Measurements from ENCODE around the gene PAX7.

The PAX7 gene

GRCh38 chr1:18642278-18643095, 11.8 kb downstream of the PAX7 start:
- no peak for DNase-seq

GRCh38 chr1:18643154-18644012, 12.7 kb downstream of the PAX7 start:
- no peak for DNase-seq

DNA sequence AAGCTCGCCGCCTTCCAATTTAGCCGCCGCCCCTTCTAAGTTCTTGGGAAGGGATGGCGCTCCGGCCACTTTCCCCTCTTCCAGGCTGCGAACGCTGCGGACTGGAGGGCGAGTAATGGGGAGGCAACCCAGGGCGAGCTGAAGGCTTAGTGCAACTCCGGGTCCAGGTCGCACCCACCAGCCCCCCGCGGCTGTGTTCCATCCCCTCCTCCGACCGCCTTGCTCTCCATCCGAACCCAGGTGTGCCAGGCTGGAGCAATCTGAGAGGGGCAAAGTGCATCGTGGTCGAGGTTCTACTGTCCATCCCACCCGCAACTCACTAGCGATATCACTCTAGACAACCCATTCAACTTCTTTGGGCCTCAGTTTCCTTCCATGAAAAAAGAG, 13.4 kb downstream of the PAX7 start:
- DNase-seq = no peak

- no peak for DNase-seq
Observed at GRCh38 chr1:18644446-18644845, 13.8 kb downstream of the PAX7 start.

- DNase-seq = no peak
Observed at GRCh38 chr1:18644973-18645746, 14.5 kb downstream of the PAX7 start.

DNA sequence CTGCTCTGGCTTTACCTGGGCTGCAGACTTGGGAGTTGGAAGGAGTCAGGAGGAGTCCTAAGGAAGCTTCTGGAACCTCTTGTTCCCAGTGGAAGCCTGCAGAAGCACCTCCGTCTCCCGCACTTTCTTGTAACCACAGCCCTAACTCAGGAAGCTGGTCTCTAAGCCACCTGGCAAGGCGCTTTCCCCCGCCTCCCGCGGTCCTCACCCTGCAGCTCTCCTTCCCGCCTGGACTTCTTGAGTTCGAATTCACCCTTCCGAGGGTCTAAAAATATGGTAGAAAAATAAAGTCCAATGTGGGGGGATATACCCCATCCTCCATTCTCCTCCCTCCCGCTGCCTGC, 15.1 kb downstream of the PAX7 start:
- DNase-seq = no peak

DNA sequence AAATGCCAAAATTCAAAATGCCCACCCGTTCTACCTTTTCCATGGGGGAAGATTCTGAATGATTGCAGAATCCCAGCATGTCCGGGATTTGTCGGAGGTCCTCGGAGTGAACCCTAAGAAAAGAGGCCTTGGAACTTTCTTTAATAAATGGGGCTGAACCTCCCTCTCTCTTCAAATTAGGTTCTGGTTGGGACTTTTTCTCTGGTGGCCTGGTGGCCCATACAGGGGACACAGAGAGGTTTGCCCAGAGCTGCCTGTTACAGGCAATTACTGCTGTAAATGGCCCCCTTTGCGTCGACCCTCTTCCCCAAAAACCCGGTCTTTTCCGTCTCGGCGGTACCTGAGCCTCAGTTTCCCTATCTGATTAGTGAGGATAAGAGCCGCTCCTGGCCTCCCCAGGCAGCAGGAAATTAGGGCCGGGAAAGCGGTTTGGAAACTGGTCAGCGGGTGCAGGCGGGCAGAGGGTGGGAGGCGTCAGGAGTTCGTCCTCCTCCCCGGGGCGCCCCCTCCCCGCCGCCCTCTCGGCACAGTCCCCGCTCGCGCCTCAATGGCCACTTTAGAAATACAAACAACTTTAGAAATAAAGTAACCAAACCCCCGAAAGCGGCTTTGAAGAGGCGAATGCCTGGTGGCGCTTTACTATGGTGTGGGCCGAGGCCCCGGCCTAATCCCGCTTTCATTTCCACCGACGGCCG, 15.6 kb downstream of the PAX7 start:
- DNase-seq = no peak

DNA sequence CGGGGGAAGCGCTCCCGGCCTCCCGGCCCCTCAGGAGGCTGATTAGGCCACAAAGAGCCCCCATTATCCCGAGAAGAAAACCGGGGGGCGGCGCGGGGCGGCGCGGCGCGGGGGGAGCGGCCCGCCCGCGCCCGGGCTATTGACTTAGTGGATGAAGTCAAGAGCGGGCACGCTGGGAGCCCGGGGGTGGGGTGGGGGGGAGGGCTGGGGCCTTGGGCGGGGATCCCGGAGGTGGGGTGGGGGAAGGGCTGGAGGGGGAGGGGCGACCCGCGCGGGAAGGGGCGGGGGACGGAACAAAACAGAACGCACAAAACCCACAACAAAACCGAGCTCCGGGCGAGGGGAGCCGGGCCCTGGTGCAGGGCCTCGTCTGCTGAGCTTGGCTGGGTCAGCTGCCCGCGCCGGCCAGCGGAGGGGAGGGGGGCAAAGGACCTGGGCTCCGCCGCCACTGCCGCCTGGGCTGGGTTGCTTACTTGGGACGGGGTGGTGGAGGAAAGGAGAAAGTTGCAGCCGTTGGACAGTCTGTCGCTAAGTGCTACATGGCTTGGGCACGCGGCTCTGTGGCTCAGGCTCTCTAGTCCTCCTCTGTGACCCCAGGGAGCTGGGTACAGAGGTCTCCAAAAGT, 16.3 kb downstream of the PAX7 start:
- DNase-seq = no peak

- DNase-seq = no peak
Observed at GRCh38 chr1:18647681-18648214, 17.1 kb downstream of the PAX7 start.

GRCh38 chr1:18649693-18650370, 19.2 kb downstream of the PAX7 start:
- DNase-seq = no peak

GRCh38 chr1:18651713-18652112, 21.1 kb downstream of the PAX7 start:
- no peak for DNase-seq

- DNase-seq = no peak
Observed at GRCh38 chr1:18652791-18653190, 22.1 kb downstream of the PAX7 start.

DNA sequence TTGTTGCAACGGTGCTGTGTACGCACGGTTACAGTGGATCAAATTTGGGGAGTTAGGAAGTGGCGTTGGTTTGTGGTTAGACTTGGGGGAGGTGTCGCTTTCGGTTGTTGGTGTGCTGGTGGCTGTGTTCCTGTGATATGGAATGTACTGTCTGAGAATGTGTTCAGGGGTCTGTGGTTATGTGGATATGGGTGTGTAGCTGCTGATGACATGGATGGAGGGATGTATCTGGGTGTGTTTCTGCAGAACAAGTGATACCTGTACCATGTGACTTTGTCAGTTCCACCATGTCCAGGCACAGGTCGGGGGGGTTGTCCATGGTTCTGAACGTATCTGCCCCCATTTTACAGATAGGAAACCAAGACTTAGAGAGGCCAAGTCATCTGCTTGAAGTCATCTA, 22.7 kb downstream of the PAX7 start:
- no peak for DNase-seq

- no peak for DNase-seq
Observed at GRCh38 chr1:18653916-18654315, 23.3 kb downstream of the PAX7 start.

DNA sequence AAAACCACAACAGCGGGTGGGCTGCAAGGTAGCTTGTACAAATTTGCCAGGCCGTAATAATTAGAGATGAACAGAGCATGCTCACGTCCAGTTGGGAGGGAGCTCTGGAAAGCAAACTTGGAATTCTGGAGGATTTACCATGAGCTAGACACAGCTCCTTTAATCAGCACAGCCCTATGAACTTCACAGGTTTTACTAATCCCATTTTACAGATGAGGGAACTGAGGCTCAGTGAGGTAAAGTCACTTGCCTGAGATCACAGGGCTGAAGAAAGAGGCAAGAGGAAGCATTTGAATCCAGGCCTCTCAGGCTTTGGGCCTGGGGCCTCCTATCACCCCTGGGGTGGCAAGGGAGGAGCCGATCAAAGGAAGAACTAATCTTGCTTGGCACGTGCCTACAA, 24.0 kb downstream of the PAX7 start:
- DNase-seq = no peak

DNA sequence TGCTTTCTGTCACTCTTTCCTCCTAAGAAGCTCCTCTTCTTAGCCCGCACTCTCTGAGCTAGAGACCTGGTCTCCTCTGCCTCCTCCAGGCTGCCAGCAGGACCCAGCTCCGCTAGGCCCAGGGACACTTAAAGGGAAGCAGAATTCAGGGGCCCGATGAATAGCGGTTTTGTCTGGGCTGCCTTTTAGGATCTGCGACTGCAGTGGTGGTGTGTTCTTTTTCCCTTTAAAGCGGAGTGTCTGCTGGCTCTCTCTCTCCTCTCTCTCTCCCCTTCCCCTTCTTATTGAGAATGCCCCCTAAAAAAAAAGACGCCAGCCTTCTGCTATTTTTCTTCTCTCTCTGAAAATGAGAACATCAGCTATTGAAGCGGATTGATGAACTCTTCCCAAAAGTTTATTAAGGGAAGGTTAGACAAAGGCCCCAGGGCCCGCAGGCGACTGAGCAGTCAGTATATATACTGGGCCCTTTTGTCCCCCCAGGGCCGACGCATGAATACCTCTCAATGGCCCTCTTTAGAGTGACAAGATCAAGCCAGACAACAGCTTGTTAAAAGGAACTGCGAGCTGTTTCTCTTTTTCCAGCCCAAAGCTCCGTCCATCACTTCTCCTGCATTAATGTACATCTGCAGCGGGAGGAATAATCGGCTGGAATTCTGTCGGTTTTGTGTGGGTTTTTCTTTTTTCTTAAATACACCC, 27.0 kb downstream of the PAX7 start:
- DNase-seq = no peak

GRCh38 chr1:18658831-18659230, 28.2 kb downstream of the PAX7 start:
- no peak for DNase-seq

GRCh38 chr1:18661404-18662285, 31.0 kb downstream of the PAX7 start:
- DNase-seq = no peak

DNA sequence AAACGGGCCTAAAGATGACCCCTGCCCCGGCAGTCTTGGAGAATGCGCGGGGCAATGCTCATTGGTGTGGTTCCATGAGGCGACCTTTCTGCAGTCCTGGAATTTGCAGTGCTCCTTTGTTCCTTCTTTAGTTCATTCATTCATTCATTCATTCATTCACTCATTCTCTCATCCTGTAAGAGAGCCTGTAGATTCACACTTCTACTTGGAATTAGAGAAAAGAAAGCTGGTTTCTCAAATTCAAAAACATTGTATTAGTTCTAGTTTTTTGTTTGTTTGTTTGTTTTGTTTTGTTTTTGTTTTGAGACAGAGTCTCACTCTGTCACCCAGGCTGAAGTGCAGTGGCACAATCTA, 31.6 kb downstream of the PAX7 start:
- DNase-seq = no peak
